K562 (cell line): Measurements from ENCODE around the gene RGS3. TPM values are rescaled to one million over a fixed set of nuclear protein-coding genes. Genes with fewer than 3 reads are reported as not detected.

Experiments
- ATAC-seq: fragments of 200-7000 bp; cut with Tn5 transposase; 3 replicates; pipeline ENCODE4 v1.9.1; 2020; ENCODE audit warnings: moderate library complexity
- BruUV-seq: library from RNA; stranded (reverse); fragments of 400-500 nt; replicated peaks from 2 replicates; lab custom pipeline; 2021; lab: Mats Ljungman, UMichigan
- CTCF ChIA-PET: fragments of 300-600 bp; formaldehyde crosslinking; extraction: SDS; loops from one replicate; lab custom pipeline; 2021; ENCODE audit warnings: low intra/inter-chr PET ratio; lab: Yijun Ruan, JAX
- POLR2A ChIA-PET: fragments of 300-600, 350-650 bp; sonication (Branson Sonifier 250); formaldehyde crosslinking; extraction: SDS; loops from one replicate; lab custom pipeline; 2021; ENCODE audit warnings: antibody characterized with exemption, inconsistent platforms; lab: Yijun Ruan, JAX
- DNase-seq, 4 experiments: peaks; one replicate each; pipeline versions ENCODE4 v3.0.0 to v3.0.0-alpha.2; 2011 to 2018; ENCODE audit warnings: low spot score in 3 of 4, mixed read lengths in 3 of 4; ENCODE audit errors: extremely low read depth in 1 of 4
- FAIRE-seq: peaks from 2 replicates; lab custom pipeline; 2011; peaks lifted over from hg19 to GRCh38; lab: Jason Lieb, UNC
- H2AFZ ChIP-seq: 2 replicates; pipeline ENCODE4 v1.6.0; 2011; ENCODE audit warnings: low read depth, low read length, control low read depth, inconsistent platforms
- H3K27ac ChIP-seq: fragments of 200-600 bp; 3 replicates; pipeline ENCODE4 v1.8.0; 2011; ENCODE audit warnings: low read depth, mild to moderate bottlenecking, control low read depth, inconsistent platforms, low read length, moderate library complexity, mixed read lengths; ENCODE audit errors: extremely low read depth
- H3K27me3 ChIP-seq, 2 experiments: fragments of 300-600 bp in 1 of 2; 2 replicates in 1 of 2; 3 replicates in 1 of 2; pipeline versions ENCODE4 v1.6.0 to v1.8.0; 2011; ENCODE audit warnings: inconsistent platforms in 2 of 2, low read length in 2 of 2, mild to moderate bottlenecking in 1 of 2, mixed read lengths in 1 of 2, moderate library complexity in 1 of 2; ENCODE audit not compliant: control insufficient read depth in 2 of 2, insufficient read depth in 2 of 2
- H3K36me3 ChIP-seq: fragments of 300-600 bp; 3 replicates; pipeline ENCODE4 v1.8.0; 2011; ENCODE audit warnings: mild to moderate bottlenecking, low read length, inconsistent platforms; ENCODE audit not compliant: control insufficient read depth, insufficient read depth
- H3K4me1 ChIP-seq, 2 experiments: fragments of 200-600 bp in 1 of 2; replicated peaks in 1 of 2; 2 replicates in 1 of 2; 3 replicates in 1 of 2; pipeline versions ENCODE4 v1.5.1 to v1.8.0; 2011; ENCODE audit warnings: inconsistent platforms in 2 of 2, low read length in 2 of 2, mild to moderate bottlenecking in 1 of 2, mixed read lengths in 1 of 2, moderate library complexity in 1 of 2; ENCODE audit not compliant: control insufficient read depth in 2 of 2, insufficient read depth in 2 of 2
- H3K4me2 ChIP-seq: 2 replicates; pipeline ENCODE4 v1.6.1; 2011; ENCODE audit warnings: low read length, control low read depth, inconsistent platforms, mixed read lengths; ENCODE audit not compliant: insufficient read depth
- H3K4me3 ChIP-seq: fragments of 200-600 bp; sonication (generic), shearing (Covaris generic); 2 replicates; pipeline ENCODE4 v1.5.1; 2016; ENCODE audit warnings: control low read depth, inconsistent platforms
- H3K79me2 ChIP-seq: fragments of 200-600 bp; 3 replicates; pipeline ENCODE4 v1.8.0; 2011; ENCODE audit warnings: low read length, inconsistent platforms; ENCODE audit not compliant: control insufficient read depth, insufficient read depth
- H3K9ac ChIP-seq, 2 experiments: 2 replicates each; pipeline versions ENCODE4 v1.6.0 to v1.6.1; 2011; ENCODE audit warnings: low read depth in 2 of 2, low read length in 2 of 2, control low read depth in 1 of 2, inconsistent platforms in 1 of 2, mild to moderate bottlenecking in 1 of 2, mixed read lengths in 1 of 2; ENCODE audit not compliant: insufficient read depth in 1 of 2
- H3K9me1 ChIP-seq: one replicate; pipeline ENCODE4 v1.6.0; 2011; ENCODE audit warnings: inconsistent platforms, mild to moderate bottlenecking, low read length, moderate library complexity; ENCODE audit not compliant: control insufficient read depth, insufficient read depth
- H3K9me3 ChIP-seq: replicated peaks from 2 replicates; pipeline ENCODE4 v1.5.1; 2011; ENCODE audit warnings: low read depth, low read length, inconsistent platforms; ENCODE audit not compliant: control insufficient read depth, insufficient read depth
- H4K20me1 ChIP-seq: replicated peaks from 2 replicates; pipeline ENCODE4 v1.6.1; 2011; ENCODE audit warnings: low read length, inconsistent platforms, mixed read lengths; ENCODE audit not compliant: control insufficient read depth, insufficient read depth
- BCOR ChIP-seq: fragments of 450-650 bp; IDR thresholded peaks from 2 replicates; pipeline ENCODE4 v1.6.1; 2016
- DEAF1 ChIP-seq: fragments of 450-650 bp; formaldehyde crosslinking; IDR thresholded peaks from 2 replicates; pipeline ENCODE4 v1.4.0; 2020; ENCODE audit warnings: mild to moderate bottlenecking, moderate library complexity
- HCFC1 ChIP-seq: IDR thresholded peaks from 2 replicates; pipeline ENCODE4 v1.6.1; 2012; ENCODE audit warnings: low read depth, low read length, improper control_type of control experiment
- JUND ChIP-seq, 2 experiments: IDR thresholded peaks; 2 replicates in 1 of 2; 3 replicates in 1 of 2; pipeline ENCODE4 v1.6.1; 2011; ENCODE audit warnings: borderline replicate concordance in 2 of 2, low read depth in 2 of 2, low read length in 2 of 2, improper control_type of control experiment in 1 of 2, missing biosample characterization in 1 of 2, missing genetic modification characterization in 1 of 2, missing genetic modification reagents in 1 of 2
- MEF2D ChIP-seq: conservative IDR thresholded peaks from 2 replicates; pipeline ENCODE4 v1.6.1; 2016; ENCODE audit warnings: low read depth, missing genetic modification characterization, missing compliant biosample characterization
- NFIC ChIP-seq: fragments of 450-650 bp; IDR thresholded peaks from 2 replicates; pipeline ENCODE4 v1.6.1; 2017; ENCODE audit warnings: mild to moderate bottlenecking, inconsistent platforms
- NRF1 ChIP-seq, 2 experiments: fragments of 450-650 bp; IDR thresholded peaks in 1 of 2; conservative IDR thresholded peaks in 1 of 2; 2 replicates each; pipeline ENCODE4 v1.6.1; 2014; ENCODE audit warnings: mild to moderate bottlenecking in 2 of 2
- POLR2G ChIP-seq: fragments of 200-400 bp; formaldehyde crosslinking; IDR thresholded peaks from 2 replicates; pipeline ENCODE4 v1.6.1; 2017; ENCODE audit warnings: low read depth, mild to moderate bottlenecking, antibody characterized with exemption, low read length, moderate library complexity
- RB1 ChIP-seq: fragments of 450-650 bp; IDR thresholded peaks from 2 replicates; pipeline ENCODE4 v1.6.1; 2017; ENCODE audit warnings: low read depth, mild to moderate bottlenecking
- SMC3 ChIP-seq: conservative IDR thresholded peaks from 2 replicates; pipeline ENCODE4 v1.6.1; 2011; ENCODE audit warnings: low read depth, low read length, improper control_type of control experiment; ENCODE audit not compliant: insufficient read depth
- XRCC3 ChIP-seq: fragments of 450-650 bp; IDR thresholded peaks from 2 replicates; pipeline ENCODE4 v1.6.1; 2017; ENCODE audit warnings: mild to moderate bottlenecking, moderate library complexity
- ZBTB17 ChIP-seq: fragments of 450-650 bp; formaldehyde crosslinking; IDR thresholded peaks from 2 replicates; pipeline ENCODE4 v1.4.0; 2020; ENCODE audit warnings: mild to moderate bottlenecking
- ZBTB7A ChIP-seq: IDR thresholded peaks from 2 replicates; pipeline ENCODE4 v1.6.1; 2011; ENCODE audit warnings: low read depth, mild to moderate bottlenecking, low read length, moderate library complexity, borderline replicate concordance; ENCODE audit not compliant: control insufficient read depth
- ZNF57 ChIP-seq: fragments of 450-650 bp; formaldehyde crosslinking; IDR thresholded peaks from 2 replicates; pipeline ENCODE4 v1.4.0; 2020; ENCODE audit warnings: mild to moderate bottlenecking, moderate library complexity
- ZNF740 ChIP-seq, 3 experiments: fragments of 200-800 bp in 1 of 3; sonication (Bioruptor generic) in 1 of 3; sonication (generic) in 1 of 3; formaldehyde crosslinking in 1 of 3; IDR thresholded peaks; 2 replicates each; pipeline versions ENCODE4 v1.6.1 to v1.8.0; 2016 to 2022; ENCODE audit warnings: mild to moderate bottlenecking in 2 of 3, missing compliant biosample characterization in 2 of 3, missing genetic modification characterization in 2 of 3, missing genetic modification reagents in 1 of 3
- WGBS: fragments of 100-300 bp; shearing (Covaris generic); methylation state at CpG from one replicate; pipeline ENCODE4 v1.1.6; 2016; ENCODE audit warnings: low coverage, mixed read lengths; ENCODE audit not compliant: insufficient coverage; ENCODE audit errors: missing lambda C conversion rate; 5-methylcytosine and 5-hydroxymethylcytosine counted together
- in situ Hi-C: fragments of 300-500 bp; cut with MboI; formaldehyde crosslinking; loops from 4 replicates; pipeline ENCODE4 v1.15.0; 2018; ENCODE audit warnings: inconsistent platforms, mixed read lengths
- intact Hi-C: fragments of 100-400 bp; cut with micrococcal nuclease; formaldehyde crosslinking; loops from 2 replicates; pipeline ENCODE4 v1.14.2; 2022
- polyA plus RNA-seq, 8 experiments: library from polyadenylated mRNA; depleted of rRNA in 4 of 8; stranded (reverse) in 5 of 8; unstranded in 3 of 8; fragments of >200 nt; fragmentation: Nextera tagmentation in 2 of 8; fragmentation: Illumina TruSeq in 1 of 8; extraction: Ambion mirVana in 2 of 8; extraction: Trizol in 1 of 8; gene quantifications; 2 replicates each; pipeline versions ENCODE4 v1.2.1 to v1.2.3, GENCODE V29; 2011 to 2014; ENCODE audit warnings: inconsistent platforms in 1 of 8, missing spikeins in 1 of 8
- total RNA-seq, 7 experiments: library from RNA; depleted of rRNA in 6 of 7; stranded (reverse); fragments of >200 nt in 6 of 7; fragmentation: Illumina TruSeq in 2 of 7; extraction: Trizol in 2 of 7; gene quantifications; 2 replicates each; pipeline versions ENCODE4 v1.2.1 to v1.2.3, GENCODE V29; 2011 to 2021; ENCODE audit warnings: low replicate concordance in 1 of 7

RGS3 gene
- total and polyA plus RNA-seq, 9 of the 15 experiments (the other 6 are each of a cell fraction or from before 2014, with no cell fraction given) = 0.08 to 2.9 (median 0.95) TPM

DNA sequence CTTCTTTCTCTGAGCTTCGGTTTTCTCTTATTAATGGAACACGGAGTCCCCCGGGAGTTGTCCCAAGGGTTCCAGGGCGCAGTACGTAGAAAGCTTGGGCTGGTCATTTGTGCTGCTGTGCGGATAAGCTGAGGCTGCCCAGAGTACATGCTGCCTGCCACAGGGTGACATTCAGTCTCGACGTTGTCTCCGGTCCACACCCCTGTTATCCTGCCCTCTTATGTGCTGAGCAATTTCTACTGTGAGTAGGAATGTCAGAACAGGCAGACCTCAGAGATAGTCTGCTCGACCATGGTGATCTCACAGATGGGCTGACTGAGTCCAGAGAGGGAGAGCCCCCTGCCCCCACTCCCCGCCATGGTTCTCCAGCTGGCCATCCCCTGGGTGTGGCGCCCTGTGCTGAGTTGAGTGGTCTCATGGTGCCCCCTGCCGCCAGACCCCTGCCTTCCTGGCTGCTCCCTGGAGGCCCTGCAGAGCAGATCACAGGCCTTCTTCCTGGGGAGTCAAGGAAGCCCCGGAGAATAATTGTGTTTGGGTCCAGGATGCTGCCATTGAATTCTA lies 124.0 kb downstream of the RGS3 start (continued):
- 0 out of 2 replicates have a peak, but pooled peaks have one; percentile 21 for TF ChIP-seq NFIC
- peak; percentile 30; the same call in 1 of the 2 replicates for TF ChIP-seq RB1
- peak; percentile 43; the same call in 1 of the 2 replicates for TF ChIP-seq DEAF1 (CRISPR knock-in tag)
- no peak for TF ChIP-seq BCOR
- TF ChIP-seq POLR2G = peak; percentile 40; the same call in 1 of the 2 replicates
- TF ChIP-seq NRF1 (conservative IDR thresholded peaks at IDR 0.05 in 1 of 2, IDR thresholded peaks at IDR 0.05 in 1 of 2) = no peak
- peak; percentile 18; the same call in 1 of the 2 replicates for TF ChIP-seq HCFC1
- no peak for TF ChIP-seq ZBTB17
- TF ChIP-seq SMC3 = peak; percentile 93

- WGBS = 38% methylated on average over 13 of the region's 13 CpGs
- ATAC-seq (no peak), FAIRE-seq (no peak), DNase-seq (no peak)
- Histone ChIP-seq H3K9ac (no peak overlapping the region), H3K4me1 (peaks cover 0 to 7% of the 10 kb centered on the region in 2 experiments; a peak in 2 of 5 replicates), H4K20me1 (no peaks in the 10 kb centered on the region), H3K4me3 (no peak overlapping the region), H3K27ac (no peak overlapping the region), H2AFZ (no peak overlapping the region), H3K79me2 (no peaks in the 10 kb centered on the region), H3K9me1 (no peaks in the 10 kb centered on the region), H3K9me3 (no peaks in the 10 kb centered on the region), H3K36me3 (no peaks in the 10 kb centered on the region), H3K27me3 (no peaks in the 10 kb centered on the region; a peak in 1 of 5 replicates), H3K4me2 (no peak overlapping the region)
- in situ Hi-C loops = loop anchor here (5.0 kb wide), 1 partner anchor 141 kb away; no protein-coding TSS in a partner anchor
- intact Hi-C loops = no loop called here
- no TSS peak for BruUV-seq
- CTCF ChIA-PET = interaction anchor here (0.6 to 6.1 kb wide), 6 partner anchors 70 to 324 kb away, joined by 3 to 43 read pairs (median 4); partner anchors contain the start of genes CDC26 and PRPF4
- POLR2A ChIA-PET = interaction anchor here (0.7 to 1.5 kb wide), 4 partner anchors 9 to 313 kb away, joined by 3 read pairs; partner anchors contain the start of genes CDC26 and PRPF4
- no peak for TF ChIP-seq MEF2D (tag)
- no peak for TF ChIP-seq ZNF57 (CRISPR knock-in tag)
- TF ChIP-seq ZNF740 (CRISPR knock-in tag; IDR thresholded peaks at IDR 0.05) = no peak
- no peak for TF ChIP-seq ZNF740 (tag; IDR thresholded peaks at IDR 0.05)
- TF ChIP-seq ZBTB7A = no peak
- TF ChIP-seq JUND (IDR thresholded peaks at IDR 0.05; ENCODE audit: borderline replicate concordance, low read depth, low read length) = no peak
- no peak for TF ChIP-seq JUND (tag; IDR thresholded peaks at IDR 0.05; ENCODE audit: borderline replicate concordance, low read depth, low read length)
- no peak for TF ChIP-seq XRCC3
Observed at GRCh38 chr9:113588242-113588810, 124.8 kb downstream of the RGS3 start.
